NCI-H1092 treated with DMSO at 0.1 percent for 48 hours (cell line): ENCODE data around the gene KIAA0930.

Experiments used
- DNase-seq: peaks from one replicate; lab custom pipeline; 2025; lab: John Stamatoyannopoulos, UW

Gene KIAA0930

DNA sequence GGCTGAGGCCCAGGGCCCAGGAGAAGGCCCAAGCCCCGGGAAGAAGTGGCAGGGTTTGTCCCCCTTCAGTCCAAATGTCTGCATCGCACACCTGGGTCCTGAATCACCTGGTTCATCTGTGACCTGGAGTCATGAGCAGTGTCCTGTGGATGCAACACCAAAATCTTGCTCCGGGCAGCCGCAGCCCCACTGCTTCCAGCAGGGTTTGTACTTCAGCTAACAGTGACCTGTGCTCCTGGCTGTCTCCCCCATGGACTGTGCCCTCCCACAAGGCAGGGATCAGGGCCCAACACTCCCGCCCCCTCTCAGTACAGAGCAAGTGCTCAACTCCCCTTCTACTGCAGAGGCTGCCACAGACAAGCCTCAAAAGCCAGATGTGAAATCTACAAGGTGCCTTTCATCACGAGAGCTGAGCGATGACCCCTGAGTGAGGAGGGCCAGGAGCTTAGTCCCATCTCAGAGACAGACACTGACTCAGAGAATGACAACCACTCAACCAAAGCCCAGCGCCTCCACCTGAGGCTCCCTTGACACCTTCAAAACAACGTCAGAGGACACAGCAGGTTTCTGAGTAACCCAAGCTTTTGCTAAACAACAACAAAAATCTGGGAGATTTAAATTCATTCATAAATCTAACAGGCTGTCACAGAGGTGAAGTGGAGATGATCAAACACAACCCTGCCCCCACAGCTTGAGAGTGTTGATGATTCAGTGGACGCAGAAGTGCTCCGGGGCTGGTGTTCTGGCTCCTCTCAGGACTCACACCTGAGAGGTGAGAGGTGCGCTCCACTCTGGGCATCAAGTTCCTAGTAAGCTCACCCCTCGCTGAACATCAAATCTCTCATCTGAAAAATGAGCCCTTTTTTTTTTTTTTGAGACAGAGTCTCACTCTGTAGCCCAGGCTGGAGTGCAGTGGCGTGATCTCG is 3.4 kb downstream of the KIAA0930 start:
- DNase-seq: no peak

DNA sequence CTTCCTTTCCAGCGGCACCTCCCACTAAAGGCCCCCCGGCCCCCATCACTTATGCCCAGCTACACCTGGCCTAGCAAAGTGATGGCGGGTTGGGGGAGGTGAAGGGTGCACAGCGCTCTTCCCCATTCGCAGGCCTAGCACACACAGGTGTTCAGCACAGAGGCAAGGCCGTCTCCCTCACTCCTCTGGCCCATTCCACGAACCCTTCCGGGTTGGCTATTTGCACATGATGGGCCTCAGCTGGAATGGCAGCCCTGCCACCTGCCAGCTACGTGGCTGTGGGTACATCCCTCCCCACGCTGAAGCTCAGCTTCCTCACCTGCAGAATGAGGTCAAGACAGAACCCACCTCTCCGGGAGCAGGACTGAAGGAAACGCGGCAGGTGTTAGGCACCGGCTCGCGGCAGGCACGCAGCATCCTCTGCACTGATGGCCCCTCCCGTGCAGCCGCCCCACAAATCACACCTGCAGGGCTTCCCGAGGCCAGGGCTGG is 4.8 kb downstream of the KIAA0930 start:
- no peak for DNase-seq

DNA sequence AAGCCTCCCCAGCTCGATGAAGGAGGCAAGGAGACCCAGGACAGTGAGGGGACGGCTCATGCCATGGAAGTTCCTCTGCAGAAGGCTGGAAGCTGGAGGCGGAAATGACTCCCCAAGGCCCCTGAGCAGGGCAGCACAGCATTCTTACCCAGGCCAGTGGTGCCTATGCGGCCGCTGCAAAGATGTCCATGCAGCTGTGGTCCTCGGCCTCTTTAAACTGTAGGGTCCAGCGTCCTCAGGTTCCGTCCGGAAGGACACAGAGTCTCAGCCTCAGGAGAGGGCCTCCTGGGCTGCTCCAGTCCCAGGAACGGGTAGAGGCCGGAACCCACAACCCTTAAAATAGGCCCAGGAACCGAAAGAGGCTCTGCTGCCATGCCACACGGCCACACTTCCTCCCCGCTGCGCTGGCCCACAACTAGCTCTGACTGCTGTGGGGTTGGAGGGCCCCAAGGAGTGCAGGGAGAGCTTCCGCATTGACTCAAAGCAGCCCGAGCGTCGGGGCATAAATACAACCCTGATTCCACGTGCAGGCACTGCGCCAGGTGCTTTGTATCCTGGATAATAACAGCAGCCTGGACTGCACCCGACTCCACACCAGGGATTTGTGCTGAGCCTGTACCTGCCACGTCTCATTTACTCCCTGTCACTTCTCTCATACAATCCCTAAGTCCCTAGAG is 5.5 kb downstream of the KIAA0930 start:
- DNase-seq: no peak

DNA sequence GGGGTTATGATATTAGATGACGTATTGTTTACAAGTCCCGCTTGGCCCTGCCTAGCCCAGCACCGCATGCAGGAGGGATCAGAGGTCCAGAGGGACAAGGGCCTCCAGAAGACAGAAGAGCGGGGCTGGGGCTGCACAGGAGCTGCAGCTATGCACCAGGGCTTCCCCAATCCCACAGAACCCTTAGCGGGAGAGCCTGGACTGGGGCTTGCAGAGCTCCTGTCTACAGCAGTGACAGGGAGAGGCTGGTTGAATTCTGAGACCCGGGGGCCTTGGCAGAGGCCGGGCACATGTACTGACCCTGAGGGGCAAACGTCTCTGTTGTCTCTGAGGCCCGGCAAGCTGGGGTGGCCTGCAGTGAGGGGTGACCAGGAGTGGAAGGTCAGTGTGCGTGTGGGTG is 6.9 kb downstream of the KIAA0930 start:
- DNase-seq: no peak

DNA sequence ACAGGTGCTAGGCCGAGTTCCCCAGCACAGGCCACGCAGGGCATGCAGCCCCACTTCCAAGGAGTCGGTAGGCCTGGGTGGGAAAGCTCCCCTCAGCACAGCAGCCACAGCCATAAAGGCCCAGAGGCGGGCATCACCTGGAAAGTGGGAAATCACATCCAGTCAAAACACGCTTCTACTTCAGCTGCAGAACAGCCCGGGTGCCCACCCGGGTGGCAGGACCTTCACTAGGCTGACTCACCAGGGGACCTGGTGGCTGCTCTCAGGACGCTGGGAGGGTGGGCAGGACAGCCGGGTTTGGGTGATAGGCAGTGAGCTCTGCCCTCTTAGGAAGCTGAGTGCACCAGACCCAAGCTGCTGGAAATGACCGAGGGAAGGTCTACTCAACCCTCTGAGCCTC is 7.3 kb downstream of the KIAA0930 start:
- no peak for DNase-seq

DNA sequence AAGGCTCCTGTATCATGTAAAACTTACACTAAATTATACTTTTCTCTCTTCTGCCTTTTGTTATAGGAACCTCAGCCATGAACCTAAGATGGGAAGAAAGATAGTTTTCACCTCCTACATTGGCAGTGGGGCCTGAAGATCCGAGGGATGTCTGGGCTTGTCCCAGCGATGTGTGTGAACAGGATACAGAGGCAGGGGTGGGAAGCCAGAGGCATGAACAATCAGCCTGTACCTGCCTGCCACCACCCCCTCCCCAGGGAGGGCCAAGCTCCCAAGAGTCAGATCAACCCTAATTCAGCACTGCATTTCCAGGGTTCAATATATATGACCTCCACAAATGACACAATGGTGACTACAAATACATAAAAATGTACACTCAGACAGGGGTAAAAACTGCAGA is 9.4 kb downstream of the KIAA0930 start:
- DNase-seq: no peak

DNA sequence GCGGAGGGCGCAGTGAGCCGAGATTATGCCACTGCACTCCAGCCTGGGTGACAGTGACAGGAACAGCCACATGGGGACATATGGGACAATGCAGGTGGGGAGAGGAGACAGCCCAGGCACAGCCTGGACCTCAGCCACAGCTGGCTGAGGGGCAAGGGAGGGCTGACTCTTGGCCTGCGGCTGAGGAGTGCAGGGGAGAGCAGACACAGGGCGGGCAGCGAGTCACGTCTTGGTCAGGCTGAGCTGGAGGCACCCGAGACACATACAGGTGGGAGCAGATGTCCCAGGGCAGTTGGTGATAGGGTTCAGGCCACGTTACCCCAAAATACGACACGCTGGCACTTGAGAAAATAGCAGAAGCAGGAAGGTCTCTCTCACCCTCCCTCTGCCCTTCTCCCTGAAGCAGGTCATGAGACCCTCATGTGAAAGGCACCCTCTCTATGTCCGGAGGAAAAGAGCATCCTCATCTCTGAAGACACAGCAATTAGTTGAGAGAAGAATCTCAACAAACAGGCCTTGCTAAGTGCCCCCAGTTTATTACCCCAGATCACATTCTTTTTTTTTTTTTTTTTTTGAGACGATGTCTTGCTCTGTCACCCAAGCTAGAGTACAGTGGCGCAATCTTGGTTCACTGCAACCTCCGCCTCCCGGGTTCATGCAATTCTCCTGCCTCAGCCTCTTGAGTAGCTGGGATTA is 10.5 kb downstream of the KIAA0930 start:
- DNase-seq: no peak

DNA sequence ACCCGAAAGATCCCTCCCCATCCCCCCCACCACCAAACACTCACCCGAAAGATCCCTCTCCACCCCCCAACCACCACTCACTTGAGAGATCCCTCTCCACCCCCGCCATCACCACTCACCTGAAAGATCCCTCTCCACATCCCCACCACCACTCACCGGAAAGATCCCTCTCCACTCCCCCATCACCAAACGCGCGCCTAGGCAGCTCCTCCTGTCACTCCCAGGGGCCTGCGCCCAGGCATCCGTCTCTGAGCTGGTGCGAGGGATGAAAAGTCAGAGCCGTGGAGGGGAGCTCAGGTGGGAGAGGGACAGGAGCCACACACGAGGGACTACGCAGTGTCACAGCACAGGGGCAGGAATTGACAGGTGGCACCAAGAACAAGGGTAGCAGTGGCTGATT is 11.5 kb downstream of the KIAA0930 start:
- no peak for DNase-seq

DNA sequence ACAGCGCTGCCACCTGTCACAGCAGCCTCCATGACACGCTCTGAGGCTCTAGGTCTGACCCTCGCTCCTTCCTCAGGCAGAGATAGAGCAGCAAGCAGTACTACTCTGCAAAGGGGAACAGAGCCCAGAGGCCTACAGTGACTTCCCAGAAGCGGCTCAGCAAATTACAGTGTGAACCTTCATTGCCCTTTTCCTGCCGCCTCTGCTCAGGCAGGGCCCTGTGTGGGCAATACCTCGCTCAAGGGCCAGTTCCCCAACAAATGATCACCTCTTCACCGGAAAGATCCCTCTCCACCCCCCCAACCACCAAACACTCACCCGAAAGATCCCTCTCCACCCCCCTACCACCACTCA is 12.3 kb downstream of the KIAA0930 start:
- DNase-seq: no peak

DNA sequence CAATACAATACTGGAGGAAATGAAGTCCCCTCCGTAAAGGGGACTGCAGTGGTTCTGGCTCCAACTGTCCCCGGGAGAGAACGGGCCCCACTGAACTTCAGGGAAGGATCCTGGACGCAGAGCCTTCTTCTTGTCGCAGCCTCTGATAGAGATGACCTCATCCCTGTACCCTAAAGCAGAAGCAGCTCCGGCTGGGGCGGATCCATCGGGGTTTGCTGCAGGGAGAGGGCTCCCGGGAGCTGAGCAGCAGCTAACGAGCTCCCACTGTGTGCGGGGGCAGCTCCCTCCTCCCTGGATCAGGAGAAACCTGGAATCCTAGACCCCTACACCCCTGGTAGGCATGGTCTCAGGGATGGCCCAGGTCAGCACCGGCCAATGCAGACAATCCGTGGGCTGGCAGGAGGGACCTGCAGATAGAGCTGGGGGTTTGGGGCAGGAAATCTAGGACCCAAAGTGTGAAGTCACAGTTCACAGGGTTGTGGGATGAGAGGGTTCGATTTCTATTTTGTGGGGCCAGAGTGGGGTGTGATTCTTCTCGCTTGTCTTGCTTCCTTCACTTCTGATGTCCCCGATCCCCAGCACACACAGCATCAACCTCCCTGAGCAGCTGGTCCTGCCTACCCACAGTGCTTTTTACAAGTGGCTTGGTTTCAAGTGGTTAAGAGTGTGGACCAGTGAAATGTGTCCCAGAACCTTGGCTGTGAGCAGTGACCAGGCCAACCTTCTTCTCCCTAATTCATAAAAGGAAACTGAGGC is 12.9 kb downstream of the KIAA0930 start:
- no peak for DNase-seq

DNA sequence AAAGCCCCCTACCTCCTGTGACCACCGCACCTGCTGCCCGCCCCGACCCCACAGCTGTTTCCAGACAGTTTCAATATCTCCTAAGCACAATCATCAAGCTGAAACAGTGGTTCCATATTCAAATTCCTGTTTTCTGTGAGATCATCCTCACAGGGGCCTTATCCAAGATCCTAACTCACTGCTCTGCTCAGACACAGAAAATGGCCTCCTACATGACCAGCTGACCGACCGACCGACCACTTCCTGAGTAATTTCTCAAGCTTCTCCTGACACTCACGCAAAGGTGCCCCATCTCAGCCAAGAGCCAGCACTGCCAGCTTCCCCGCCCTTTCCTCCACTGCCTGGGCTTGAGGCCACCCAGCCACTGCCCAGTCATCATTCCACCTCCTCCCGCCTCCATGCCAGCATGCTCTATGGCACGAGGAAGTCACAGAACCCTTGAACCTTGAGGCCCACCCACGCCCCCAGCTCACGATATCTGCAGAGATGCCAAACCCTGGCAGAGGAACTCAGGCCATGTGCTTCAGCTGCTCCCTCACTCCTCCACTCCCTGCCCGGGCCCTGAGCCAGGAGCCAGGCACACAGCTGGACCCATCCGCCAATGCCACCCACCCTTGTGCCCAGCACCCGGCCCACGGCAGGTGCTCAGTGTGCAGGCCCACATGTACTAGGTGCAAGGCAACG is 14.0 kb downstream of the KIAA0930 start:
- no peak for DNase-seq

DNA sequence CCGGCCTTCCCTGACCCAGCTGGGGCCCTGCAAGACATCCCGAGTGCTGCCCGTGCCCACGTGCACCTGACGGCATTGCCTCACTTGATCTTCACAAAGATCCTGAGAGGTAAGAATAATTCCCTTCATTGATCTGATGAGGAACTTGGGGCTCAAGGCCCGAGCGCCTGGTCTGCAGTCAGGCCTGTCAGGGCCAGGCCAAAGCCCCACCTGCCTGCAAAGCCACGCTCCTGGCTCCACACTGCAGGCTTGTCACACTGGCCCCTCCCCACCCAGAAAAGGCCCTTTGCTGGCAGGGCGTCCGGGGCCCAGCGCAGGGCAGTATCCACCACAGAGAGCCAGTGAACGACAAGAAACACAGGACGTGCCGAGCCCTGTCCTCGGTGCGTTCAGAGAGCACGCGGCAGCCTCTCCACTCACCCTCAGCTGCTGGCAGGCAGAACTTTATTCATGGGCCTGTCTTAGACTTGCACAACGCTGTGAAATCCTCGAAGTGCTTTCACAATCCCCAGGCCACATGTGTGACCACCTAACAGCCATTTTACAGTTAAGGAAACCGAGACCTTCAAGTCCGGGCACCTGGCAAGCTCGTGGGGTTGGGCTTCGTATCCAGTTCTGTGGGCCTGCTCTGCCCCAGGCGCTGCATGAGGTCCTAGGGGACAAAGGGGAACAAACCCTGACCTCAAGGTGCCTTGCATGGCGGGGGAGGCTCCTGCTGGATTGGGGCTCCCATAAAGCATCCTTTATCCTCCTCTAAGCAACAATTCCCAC is 14.8 kb downstream of the KIAA0930 start:
- DNase-seq: no peak

DNA sequence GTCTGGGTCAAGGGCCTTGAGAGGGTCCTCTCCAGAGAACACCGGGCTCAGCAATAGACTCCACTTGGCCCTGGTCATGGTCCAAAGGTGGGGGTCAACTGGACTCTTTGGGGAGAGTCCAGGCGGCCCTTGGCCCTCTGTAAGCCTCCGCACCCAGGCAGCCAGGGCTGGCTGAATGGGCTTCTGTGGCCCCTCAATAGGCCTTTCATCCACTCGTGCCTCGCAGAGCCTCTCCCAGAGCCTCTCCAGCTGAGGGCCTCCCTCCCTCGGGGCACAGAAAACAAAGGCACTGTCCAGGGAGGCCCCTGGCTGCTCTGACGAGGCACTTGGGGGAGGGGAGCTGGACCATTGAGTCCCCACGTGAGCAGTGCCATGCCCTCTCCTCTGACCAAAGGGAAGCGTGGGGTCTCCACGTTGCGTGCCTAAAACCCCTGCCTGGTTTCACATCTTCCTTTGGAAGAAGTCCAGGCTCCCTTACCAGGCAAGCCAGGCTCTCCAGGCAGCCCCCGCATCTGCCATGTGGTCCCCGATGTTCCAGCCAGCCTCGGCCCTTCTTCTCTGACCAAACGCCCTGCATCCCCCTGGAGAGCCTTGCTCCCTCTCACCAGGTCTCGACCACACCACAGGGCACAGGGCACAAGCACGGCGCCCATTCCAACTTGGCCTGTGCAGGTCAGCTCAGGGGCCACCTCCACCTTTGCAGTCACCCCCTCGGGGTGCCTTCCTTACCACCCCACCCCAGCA is 15.5 kb downstream of the KIAA0930 start:
- no peak for DNase-seq

DNA sequence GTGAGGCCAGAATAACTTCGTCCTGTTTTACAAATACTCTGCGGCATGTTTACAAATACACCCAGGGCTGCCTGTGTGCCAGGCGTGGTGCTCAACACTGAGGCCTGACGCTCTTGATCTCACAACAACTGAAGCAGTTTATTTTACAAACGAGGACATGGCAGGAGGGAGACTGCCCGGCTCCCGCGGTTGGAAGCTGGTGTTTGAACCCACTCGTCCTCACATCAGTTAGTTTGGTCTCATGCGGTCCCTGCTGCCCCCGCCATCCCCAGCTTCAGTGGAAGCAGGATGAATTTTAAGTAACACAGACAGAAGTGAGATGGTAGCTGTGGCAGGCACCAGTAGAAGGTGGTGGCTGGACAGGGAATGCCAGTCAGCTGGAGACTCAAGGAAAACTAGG is 16.4 kb downstream of the KIAA0930 start:
- no peak for DNase-seq

DNA sequence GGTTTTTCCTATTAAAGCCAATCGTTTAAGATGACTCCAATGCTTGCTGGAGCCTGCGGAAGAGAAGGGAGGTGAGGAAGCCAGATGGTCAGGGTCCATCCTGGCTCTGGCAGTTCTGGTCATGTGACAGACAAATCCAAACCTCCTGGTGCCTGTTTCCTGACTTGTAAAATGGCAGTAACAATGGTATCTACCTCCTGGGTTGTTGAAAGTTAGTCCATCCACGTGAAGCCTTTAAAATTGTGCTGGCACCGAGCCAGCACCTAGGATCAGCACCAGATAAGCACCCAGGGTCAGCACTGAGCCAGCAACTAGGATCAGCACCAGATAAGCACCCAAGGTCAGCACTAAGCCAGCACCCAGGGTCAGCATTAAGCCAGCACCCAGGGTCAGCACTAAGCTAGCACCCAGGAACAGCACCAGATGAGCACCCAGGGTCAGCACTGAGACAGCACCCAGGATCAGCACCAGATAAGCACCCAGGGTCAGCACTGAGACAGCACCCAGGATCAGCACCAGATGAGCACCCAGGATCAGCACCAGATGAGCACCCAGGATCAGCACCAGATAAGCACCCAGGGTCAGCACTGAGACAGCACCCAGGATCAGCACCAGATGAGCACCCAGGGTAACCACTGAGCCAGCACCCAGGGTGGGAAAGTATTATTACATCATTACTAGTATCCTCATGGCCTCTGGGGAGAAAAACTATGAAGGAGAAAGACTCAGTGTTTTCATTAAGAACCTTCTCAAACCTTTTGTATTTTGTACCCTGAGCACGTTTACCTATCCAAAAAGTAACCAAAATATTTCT is 17.2 kb downstream of the KIAA0930 start:
- DNase-seq: no peak

DNA sequence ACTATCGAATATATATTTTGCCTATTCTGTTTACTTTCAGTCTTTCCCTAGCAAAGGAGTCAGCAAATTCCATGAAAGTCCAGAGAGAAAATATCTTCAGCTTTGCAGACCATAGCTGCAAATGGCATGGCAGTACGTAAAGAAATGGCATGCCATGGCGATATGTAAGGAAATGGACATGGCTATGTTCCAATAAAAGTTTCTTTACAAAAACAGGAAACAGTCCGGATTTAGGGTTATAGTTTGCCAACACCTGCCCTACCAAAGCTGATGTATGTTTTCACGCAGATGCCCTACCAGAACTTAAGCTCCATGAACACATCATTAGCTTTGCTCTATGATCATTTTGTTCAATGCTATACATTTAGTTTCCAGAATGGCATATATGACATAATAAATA is 19.5 kb downstream of the KIAA0930 start:
- DNase-seq: no peak

DNA sequence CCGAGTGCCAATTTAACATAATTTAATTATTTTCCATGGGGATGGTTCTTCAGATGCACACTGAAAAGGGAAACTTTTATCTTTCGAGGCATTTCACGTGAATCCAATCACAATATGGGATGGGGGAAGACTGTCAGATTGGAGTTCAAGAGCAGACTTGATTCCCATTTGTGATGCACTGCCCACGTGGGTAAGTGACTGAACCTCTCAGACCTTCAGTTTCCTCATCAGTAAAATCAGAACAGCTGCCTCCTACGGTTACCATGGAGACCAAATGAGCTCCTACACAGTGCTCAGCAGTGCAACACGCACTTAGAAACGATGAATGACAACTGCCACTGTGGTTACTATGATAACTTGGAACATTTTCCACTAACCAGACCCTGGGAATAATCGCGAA is 21.7 kb downstream of the KIAA0930 start:
- DNase-seq: no peak

DNA sequence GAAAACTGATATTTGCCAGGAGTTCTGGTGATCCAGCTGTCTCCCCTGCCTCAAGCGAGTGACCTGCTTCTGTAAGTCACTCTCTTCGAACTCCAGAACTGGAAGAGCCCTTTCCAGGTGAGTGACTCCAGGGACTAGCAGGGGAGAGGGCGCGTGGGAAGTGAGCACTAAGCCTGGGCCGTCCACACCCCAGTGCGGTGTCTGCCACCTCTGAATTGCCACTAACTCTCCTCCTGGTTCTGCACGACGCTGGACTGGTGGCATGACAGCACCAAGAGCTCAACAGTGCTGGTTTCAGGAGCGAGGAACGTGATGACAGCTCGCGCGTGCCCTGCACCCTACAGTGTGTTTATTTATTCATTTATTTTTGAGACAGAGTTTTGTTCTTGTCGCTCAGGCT is 22.9 kb downstream of the KIAA0930 start:
- no peak for DNase-seq

DNA sequence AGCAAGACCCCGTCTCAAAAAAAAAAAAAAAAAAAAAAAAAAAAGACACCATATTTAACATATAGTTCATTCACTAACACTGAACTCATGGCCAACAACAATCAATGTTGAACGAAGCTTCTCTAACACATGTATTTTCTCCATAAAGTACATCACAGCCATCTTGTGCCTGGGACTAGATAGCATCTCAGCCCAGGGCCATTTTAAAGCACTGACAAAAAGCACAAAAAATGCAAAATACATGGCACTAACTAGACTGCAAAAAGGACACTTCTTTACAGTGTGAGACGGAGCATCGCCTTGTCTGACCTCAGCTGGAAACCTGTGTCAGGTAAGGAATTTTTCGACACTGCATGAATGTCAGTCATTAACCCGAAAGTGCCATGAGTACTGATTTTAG is 23.3 kb downstream of the KIAA0930 start:
- no peak for DNase-seq
